Bone marrow (tissue), 2 donors: ENCODE measurements around the gene ATP1A2.
A peak's percentile ranks its signal among the peaks of the same experiment; 100 is the strongest.

Source experiments
- DNase-seq, 2 donors: peaks; one replicate each; lab custom pipeline; 2025; lab: John Stamatoyannopoulos, UW

Gene ATP1A2

DNA sequence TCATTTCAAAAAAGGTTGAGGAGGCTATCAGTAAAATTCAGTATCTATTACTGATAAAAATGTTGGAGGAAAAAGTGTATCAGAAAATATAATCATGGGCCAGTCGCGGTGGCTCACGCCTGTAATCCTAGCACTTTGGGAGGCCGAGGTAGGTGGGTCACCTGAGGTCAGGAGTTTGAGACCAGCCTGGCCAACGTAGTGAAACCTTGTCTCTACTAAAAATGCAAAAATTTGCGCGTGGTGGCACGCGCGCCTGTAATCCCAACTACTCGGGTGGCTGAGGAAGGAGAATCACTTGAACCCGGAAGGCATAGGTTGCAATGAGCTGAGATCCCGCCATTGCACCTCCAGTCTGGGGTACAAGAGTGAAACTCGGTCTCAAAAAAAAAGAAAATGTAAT, 30.5 kb downstream of the ATP1A2 start:
- DNase-seq, result no peak

- no peak for DNase-seq
These were observed 32.6 kb downstream of the ATP1A2 start for GRCh38 chr1:160148121-160148520.

DNA sequence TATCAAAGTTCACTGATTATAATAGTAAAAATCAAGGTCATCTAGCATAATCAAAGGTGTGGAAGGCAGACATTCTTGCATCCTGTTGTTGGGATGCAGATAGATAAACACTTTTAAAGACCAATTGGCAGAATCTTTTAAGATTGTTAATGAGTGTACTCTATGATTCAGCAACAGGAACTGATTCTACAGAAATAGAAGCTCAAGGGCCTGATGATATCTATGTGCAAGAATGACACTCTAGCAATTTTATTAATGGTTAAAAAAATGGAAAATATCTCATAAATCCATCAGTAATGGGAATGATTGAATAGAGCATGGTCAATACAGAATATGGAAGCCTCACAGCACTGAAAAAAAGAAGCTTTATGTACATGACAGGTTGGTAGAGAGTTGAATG, 33.7 kb downstream of the ATP1A2 start:
- DNase-seq, result no peak

DNA sequence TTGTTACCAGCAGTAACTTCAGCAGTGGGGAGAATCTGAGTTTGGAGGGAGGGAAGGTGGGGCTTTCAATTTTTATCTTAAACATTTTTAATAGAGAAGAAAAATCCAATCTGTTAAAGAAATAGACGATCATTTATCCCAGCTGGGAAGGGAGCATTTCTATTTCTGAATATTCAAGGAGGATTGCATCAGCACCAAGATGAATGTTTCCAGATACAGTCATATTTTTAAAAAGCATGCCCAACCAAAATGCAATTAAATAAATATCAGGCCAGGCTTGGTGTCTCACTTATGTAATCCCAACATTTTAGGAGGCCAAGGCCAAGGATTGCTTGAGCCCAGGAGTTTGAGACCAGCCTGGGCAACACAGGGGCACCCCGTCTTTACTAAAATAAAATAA, 34.2 kb downstream of the ATP1A2 start:
- DNase-seq, result no peak

- no peak for DNase-seq
These were observed 35.7 kb downstream of the ATP1A2 start, which contains the start of gene ATP1A4 for GRCh38 chr1:160151303-160151702. Gene ATP1A4, plus strand, starts transcription at chr1:160151603. Its CDS starts 438 bp downstream, at chr1:160152041.

DNA sequence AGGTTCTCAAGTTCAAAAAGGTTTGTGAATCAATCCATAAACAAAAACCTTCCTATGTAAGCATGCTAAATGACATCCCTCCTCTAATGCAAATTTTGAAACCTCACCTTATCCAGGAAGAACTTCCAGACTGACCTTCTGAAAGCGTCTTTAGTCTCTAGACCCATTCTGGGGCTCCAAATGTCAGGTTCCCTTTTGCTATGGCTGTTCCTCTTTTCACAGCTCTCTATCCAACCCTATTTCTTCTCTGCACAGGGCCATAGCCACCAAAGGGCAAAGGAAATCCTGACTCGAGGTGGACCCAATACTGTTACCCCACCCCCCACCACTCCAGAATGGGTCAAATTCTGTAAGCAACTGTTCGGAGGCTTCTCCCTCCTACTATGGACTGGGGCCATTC, 39.2 kb downstream of the ATP1A2 start:
- DNase-seq, result no peak

DNA sequence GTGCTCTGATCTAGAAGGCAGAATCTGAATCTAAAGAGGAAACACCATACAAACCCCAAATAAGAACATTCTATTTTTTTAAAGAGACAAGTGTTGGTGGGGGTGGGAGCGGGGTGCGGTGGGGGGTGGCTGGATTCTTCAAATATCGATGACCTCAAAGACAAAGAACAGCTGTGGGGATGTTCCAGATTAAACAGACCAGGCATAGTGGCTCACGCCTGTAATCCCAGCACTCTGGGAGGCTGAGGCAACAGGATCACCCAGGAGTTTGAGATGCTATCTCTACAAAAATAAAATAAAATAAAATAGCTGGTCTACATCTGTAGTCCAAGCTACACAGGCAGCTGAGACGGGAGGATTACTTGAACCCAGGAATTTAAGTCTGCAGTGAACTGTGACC, 40.8 kb downstream of the ATP1A2 start:
- DNase-seq, result no peak

GRCh38 chr1:160157174-160157573, 41.6 kb downstream of the ATP1A2 start:
- DNase-seq, result no peak

DNA sequence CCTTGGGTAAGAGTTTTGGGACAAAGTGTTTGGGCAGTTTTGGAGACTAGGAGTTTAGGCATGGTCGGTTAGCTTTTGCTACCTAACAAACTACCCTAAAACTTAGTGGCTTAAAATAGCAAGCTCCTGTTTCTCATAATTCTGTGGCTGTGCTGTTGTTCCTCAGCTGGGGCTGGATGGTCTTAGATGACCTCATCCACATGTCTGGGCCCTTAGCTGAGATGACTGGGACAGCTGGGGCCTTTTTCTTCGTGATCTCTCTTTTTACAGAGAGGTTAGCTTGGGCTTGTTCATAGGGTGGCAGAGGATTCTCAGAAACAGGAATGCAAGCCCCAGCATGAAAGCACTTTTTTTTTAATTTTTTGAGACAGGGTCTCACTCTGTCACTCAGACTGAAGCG, 42.5 kb downstream of the ATP1A2 start:
- no peak for DNase-seq

GRCh38 chr1:160158534-160158933, 43.0 kb downstream of the ATP1A2 start:
- DNase-seq, result no peak

GRCh38 chr1:160159846-160160245, 44.3 kb downstream of the ATP1A2 start:
- DNase-seq, result no peak

DNA sequence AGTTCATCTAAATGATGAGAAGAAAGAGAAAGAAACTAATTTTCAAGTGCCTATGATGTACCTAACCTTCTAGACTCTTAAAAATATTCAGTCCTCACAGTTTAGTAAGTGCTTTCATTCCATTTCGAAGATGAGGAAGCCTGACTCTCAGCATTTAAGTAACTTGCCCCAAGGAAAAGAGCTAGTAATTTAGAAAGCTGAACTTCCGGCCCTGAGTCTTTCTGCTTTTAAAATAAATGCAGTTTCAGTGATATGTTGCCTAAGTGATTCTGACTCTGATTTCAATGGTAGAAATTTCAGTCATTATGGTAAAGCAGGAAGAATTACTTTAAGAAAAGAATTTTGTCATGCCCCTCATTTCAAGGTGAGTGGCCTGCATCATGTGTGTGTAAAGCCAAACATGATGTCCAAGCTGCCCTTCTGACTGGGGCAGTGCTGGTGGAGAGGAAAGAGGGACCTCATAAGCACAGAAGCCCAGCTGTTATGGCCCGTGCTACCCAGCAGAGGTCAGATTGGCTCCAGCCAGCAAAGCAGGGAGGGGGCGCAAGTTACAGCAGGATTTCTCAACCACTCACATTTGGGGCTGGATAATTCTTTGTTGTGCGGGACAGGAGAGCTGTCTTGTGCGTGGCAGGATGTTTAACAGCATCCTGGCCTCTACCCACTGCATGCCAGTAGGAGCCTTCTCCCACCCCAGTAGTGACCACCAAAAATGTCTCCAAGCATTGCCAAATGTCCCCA, 46.6 kb downstream of the ATP1A2 start:
- DNase-seq, result no peak

DNA sequence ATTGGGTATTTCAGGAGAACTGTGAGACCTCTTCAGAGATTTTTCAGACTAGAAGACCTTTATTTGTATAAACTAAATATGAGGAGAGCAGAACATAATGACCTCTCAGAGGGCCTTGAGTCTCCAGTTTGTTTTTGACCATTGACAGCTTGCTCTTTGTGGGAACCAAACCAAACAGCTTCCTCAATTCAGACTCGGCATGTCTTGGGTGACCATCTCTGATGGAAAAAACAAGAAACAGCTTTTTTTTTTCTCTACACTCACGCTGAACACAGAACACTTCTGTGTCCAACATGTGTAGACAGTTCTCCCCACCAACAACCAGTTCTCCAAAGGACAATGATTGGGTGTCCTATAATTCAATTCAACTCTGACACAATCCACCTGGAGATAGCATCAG, 47.4 kb downstream of the ATP1A2 start:
- DNase-seq, result no peak

DNA sequence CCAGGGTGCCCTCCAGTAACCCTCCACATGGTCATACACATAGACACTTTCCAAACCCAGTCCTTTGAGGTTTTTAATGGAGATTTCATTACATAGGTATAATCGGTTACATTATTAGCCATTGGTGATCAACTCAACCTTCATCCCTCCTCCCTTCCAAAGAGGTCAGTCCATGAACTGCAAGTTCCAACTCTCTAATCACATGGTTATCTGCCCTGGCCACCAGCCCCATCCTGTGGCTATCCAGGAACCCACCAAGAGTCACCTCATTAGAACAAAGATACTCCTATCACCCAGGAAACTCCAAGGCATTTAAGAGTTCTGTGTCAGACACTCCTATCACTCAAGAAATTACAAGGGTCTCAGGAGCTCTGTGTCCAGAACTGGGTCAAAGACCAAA, 48.1 kb downstream of the ATP1A2 start:
- DNase-seq, result no peak

- DNase-seq, result no peak
These were observed 48.6 kb downstream of the ATP1A2 start for GRCh38 chr1:160164121-160164520.

DNA sequence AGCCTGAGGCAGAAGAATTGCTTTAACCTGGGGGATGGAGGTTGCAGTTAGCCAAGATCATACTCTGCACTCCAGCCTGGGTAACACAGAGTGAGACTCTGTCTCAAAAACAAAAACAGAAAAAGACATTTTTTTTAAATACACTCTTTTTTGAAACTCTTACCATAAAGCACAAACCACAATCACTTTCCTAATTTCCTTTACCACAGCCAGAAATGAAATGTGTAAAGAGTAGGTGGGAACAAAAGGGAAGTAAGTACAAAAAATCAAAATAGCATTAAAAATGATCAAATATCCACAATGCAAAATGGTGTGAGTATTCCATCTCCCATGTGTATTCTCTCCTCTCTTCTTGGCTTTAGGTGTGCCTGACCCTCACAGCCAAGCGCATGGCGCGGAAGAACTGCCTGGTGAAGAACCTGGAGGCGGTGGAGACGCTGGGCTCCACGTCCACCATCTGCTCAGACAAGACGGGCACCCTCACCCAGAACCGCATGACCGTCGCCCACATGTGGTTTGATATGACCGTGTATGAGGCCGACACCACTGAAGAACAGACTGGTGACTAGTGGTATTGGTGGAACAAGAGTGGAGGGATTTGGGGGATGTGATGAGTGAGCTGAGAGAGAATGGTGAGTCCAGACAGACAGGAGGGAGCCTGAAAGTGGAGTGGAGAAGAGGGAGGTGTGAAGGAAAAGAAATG, 50.8 kb downstream of the ATP1A2 start:
- DNase-seq, result no peak

- no peak for DNase-seq
These were observed 51.5 kb downstream of the ATP1A2 start for GRCh38 chr1:160167056-160167455.

DNA sequence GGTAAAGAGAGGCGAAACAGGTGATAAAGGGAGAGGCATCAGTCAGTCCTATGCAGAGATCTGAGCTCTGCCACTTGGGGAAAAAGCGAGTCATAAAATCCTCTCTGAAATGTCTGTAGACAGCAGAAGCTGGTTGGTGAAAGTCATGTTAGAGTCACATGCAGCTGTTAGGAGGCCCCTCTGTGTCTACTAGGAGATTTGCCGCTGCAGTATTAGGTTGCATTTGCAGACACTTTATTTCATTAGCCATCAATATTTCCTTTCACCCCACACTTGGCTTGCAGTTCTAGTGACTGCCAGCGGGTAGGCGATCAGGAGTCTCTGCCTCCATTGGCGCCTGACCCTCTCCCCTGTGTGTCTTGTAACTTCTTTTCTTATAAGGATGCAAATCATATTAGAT, 52.0 kb downstream of the ATP1A2 start:
- no peak for DNase-seq

- DNase-seq, result no peak
These were observed 52.5 kb downstream of the ATP1A2 start for GRCh38 chr1:160168016-160168415.

DNA sequence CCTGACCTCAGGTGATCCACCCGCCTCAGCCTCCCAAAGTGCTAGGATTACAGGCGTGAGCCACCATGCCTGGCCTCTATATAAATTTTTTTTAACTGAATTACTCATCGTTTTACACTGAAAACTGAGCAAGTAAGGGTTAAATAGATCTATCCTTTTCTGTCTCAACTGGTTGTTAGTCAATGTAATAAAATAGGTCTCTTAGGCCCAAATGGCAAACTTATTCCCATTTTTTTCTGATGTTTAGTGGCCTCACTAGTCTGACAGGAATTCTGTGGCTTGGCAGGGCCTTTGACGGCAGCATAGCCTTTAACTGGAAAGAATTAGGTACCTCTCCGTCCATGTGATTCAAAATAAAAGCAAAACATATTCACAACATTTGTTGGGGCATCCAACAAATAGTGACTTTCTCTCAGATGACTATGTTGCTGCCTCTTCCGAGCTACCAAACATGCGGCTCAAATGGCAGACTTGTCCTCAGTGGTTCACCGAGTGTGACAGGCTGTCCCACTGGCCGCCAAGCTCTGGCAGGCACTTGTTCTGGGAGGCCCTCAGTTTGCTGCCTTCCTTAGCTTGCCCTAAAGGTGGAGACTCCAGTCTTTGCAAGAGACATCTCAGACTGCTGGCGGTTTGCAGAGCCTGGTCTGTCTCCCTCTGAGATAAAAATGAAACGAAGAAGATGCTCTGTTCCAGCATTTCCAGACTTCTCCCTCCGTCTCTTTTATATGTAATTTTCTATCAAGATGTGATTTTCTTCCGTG, 53.2 kb downstream of the ATP1A2 start:
- DNase-seq, result no peak

- peak in 1 of 2 donors; percentile 15 for DNase-seq
These were observed 54.2 kb downstream of the ATP1A2 start for GRCh38 chr1:160169553-160170399.

- DNase-seq, result no peak
These were observed 55.8 kb downstream of the ATP1A2 start for GRCh38 chr1:160171354-160171753.
